Adrenal gland (tissue), 12 donors: Measurements from ENCODE around the gene INPP4A. TPM values are rescaled to one million over a fixed set of nuclear protein-coding genes. Genes with fewer than 3 reads are reported as not detected.

ENCODE experiments used
- DNase-seq, 7 donors: peaks; one replicate each; pipeline ENCODE4 v3.0.0-alpha.2; 2019 to 2020
- H3K27ac ChIP-seq, 5 donors: fragments of 200-600 bp; sonication (generic) in 4 of 5; 1 replicate in 3 of 5; 2 replicates in 2 of 5; pipeline versions ENCODE4 v1.5.1 to v1.8.0; 2016 to 2020; ENCODE audit warnings: mild to moderate bottlenecking in 1 of 5
- H3K27me3 ChIP-seq: fragments of 200-600 bp; 2 replicates; pipeline ENCODE4 v1.8.0; 2021
- H3K36me3 ChIP-seq, 2 donors: fragments of 200-600 bp; replicated peaks in 1 of 2; 1 replicate in 1 of 2; 2 replicates in 1 of 2; pipeline versions ENCODE4 v1.5.1 to v1.8.0; 2018 to 2022
- H3K4me1 ChIP-seq, 2 donors: fragments of 200-600 bp; replicated peaks in 1 of 2; 1 replicate in 1 of 2; 2 replicates in 1 of 2; pipeline versions ENCODE4 v1.5.1 to v1.8.0; 2018 to 2021
- H3K4me3 ChIP-seq, 4 donors: fragments of 200-600 bp; sonication (generic) in 3 of 4; one replicate each; pipeline ENCODE4 v1.5.1; 2016 to 2018
- H3K9me3 ChIP-seq, 3 donors: fragments of 200-600 bp; sonication (generic) in 1 of 3; replicated peaks in 1 of 3; 1 replicate in 2 of 3; 2 replicates in 1 of 3; pipeline versions ENCODE4 v1.5.1 to v1.8.0; 2016 to 2021
- CTCF ChIP-seq, 6 experiments: fragments of 450-650 bp in 4 of 6; fragments of 200-600 bp in 2 of 6; sonication (generic) in 1 of 6; IDR thresholded peaks; 1 replicate in 5 of 6; 2 replicates in 1 of 6; pipeline versions ENCODE4 v1.5.1 to v1.8.0; 2016 to 2021; ENCODE audit warnings: antibody characterized with exemption in 6 of 6, mild to moderate bottlenecking in 2 of 6, moderate library complexity in 1 of 6
- POLR2A ChIP-seq, 2 donors: fragments of 450-650 bp; IDR thresholded peaks; one replicate each; pipeline ENCODE4 v1.6.1; 2017; ENCODE audit warnings: antibody characterized with exemption in 2 of 2, mild to moderate bottlenecking in 2 of 2, moderate library complexity in 1 of 2
- WGBS, 4 donors: extraction: QIAGEN DNeasy Blood & Tissue Kit in 2 of 4; methylation state at CpG; one replicate each; pipeline versions ENCODE4 v1.1.5 to v1.1.7; 2013 to 2017; 5-methylcytosine and 5-hydroxymethylcytosine counted together
- intact Hi-C, 2 donors: fragments of 100-400 bp; cut with DNase I; formaldehyde crosslinking; loops; one replicate each; pipeline versions ENCODE4 v1.14.1 to v1.15.0; 2022 to 2023
- polyA plus RNA-seq, 3 donors: library from polyadenylated mRNA; stranded (reverse); fragments of 200-250 nt in 2 of 3; fragments of 350-450 nt in 1 of 3; fragmentation: Illumina TruSeq in 1 of 3; extraction: RNeasy Lipid Tissue Mini Kit (QIAGEN cat#74804) in 1 of 3; gene quantifications; one replicate each; pipeline ENCODE4 v1.2.3, GENCODE V29; 2013 to 2014
- total RNA-seq, 9 donors: library from RNA; depleted of rRNA in 4 of 9; stranded (reverse); fragments of >200 nt in 4 of 9; fragments of 120-200 nt in 1 of 9; fragmentation: NEBNext Ultra II Directional in 1 of 9; extraction: Animal tissue kit (Norgen Biotek cat#: 25700) in 1 of 9; gene quantifications; one replicate each; pipeline versions ENCODE4 v1.1.0 to v1.2.4, GENCODE V29; 2013 to 2023
- donor health status: healthy with polysubstance abuse.
- donor health status: Bipolar disorder and iron deficiency.
- donor health status: DM: yes; HTN: yes; CAD: no.
- donor health status: DM: no; HTN: no; CAD: no.
- donor health status: DM: no; HTN: no; CAD: no.
- donor health status: DM: yes; HTN: yes; CAD: no.

Gene INPP4A
- total and polyA plus RNA-seq, 12 donors = 8.8 to 40.5 (median 27.3) TPM

DNA sequence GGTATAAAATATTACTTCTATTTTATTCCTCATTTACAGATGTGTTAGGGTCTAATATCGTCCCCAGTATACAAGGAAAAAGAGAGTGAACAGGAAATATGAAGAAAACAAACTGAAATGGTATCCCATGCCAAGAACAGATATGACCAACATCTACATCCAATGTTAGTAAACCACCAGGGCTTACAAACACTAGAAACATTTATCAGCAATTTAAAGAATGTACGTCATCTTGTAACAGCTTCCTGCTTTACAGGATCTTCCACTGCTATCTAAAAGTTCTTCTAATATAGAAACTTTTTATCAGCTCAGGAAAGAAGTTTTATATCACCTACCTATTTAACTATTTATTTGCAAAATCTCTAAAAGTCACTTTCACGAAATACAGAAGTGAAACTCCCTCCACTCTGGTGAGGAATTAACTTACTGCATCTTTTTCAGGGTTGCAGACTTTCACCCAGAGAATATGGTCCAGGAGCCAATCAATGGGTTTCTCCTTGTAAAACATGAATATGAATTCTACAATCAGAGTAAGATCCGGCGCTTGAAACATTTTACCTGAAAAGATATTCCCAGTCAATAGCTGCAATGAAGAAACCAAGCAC, 198.9 kb downstream of the INPP4A start:
- H3K27ac ChIP-seq = no peak overlapping the region
- no peaks in the 10 kb centered on the region for H3K9me3 ChIP-seq
- H3K36me3 ChIP-seq = no peaks in the 10 kb centered on the region
- H3K4me3 ChIP-seq = no peak overlapping the region
- H3K4me1 ChIP-seq = no peaks in the 10 kb centered on the region
- intact Hi-C loops = no loop called here
- WGBS, 4 donors = 87 to 91% (median 89%) methylated on average over 5 of the region's 5 CpGs
- no peak for TF ChIP-seq CTCF (IDR thresholded peaks at IDR 0.05)
- no peak for TF ChIP-seq POLR2A (IDR thresholded peaks at IDR 0.05)
- H3K27me3 ChIP-seq = no peaks in the 10 kb centered on the region
- DNase-seq = no peak

Other genes starting within 250 kb of the INPP4A start
- under 1 TPM in 4 of 9 donors, not detected in 5; 0.11 to 0.28 (median 0.14) TPM for gene CNGA3, start 98.4 kb upstream of the INPP4A start, total RNA-seq
- under 1 TPM; 0.07 to 0.24 (median 0.16) TPM for gene CNGA3, start 98.4 kb upstream of the INPP4A start, polyA plus RNA-seq
- gene COA5, start 163.7 kb downstream of the INPP4A start, total RNA-seq = 10 to 100 TPM; 18.9 to 70.0 (median 40.4) TPM
- 10 to 100 TPM; 36.5 to 76.0 (median 57.0) TPM for gene COA5, start 163.7 kb downstream of the INPP4A start, polyA plus RNA-seq
- gene UNC50, start 163.7 kb downstream of the INPP4A start, total RNA-seq = 10 to 100 TPM; 48.6 to 72.4 (median 55.2) TPM
- 10 to 100 TPM; 43.5 to 75.1 (median 50.3) TPM for gene UNC50, start 163.7 kb downstream of the INPP4A start, polyA plus RNA-seq